Metanephros (tissue), 1 donor: Measurements from ENCODE around the gene AKNAD1. TPM values are rescaled to one million over a fixed set of nuclear protein-coding genes. Genes with fewer than 3 reads are reported as not detected.

Experiments used
- total RNA-seq: library from RNA; depleted of rRNA; stranded (reverse); fragments of >200 nt; gene quantifications from one replicate; pipeline ENCODE4 v1.2.3, GENCODE V29; 2014

Gene AKNAD1
- total RNA-seq = not detected

GRCh38 chr1:108856994-108857393 lies at the start of gene AKNAD1:
TSS of gene AKNAD1 (minus strand) at chr1:108857094. CDS start at chr1:108852664, 4,430 bp downstream.

Other genes starting within 250 kb of the AKNAD1 start
- gene HENMT1, start 196.0 kb downstream of the AKNAD1 start, total RNA-seq = 6.2 TPM
- gene PRPF38B, start 164.8 kb downstream of the AKNAD1 start, total RNA-seq = 25.5 TPM
- gene FNDC7, start 144.2 kb downstream of the AKNAD1 start, total RNA-seq = not detected
- 44.6 TPM for gene STXBP3, start 110.4 kb downstream of the AKNAD1 start, total RNA-seq
- 15.7 TPM for gene GPSM2, start 19.9 kb upstream of the AKNAD1 start, total RNA-seq
- gene CLCC1, start 106.4 kb upstream of the AKNAD1 start, total RNA-seq = 22.0 TPM
- 22.0 TPM for gene WDR47, start 185.0 kb upstream of the AKNAD1 start, total RNA-seq
- gene TAF13, start 218.9 kb upstream of the AKNAD1 start, total RNA-seq = 23.8 TPM
- gene TMEM167B, start 233.7 kb upstream of the AKNAD1 start, total RNA-seq = 25.9 TPM